H1 (cell line): ENCODE results near the gene DENND4C. TPM values are rescaled to one million over a fixed set of nuclear protein-coding genes. Genes with fewer than 3 reads are reported as not detected.

Experiments
- CTCF ChIA-PET: fragments of 300-600 bp; sonication (Branson Sonifier 250); formaldehyde crosslinking; loops from one replicate; lab custom pipeline; 2021; ENCODE audit not compliant: partially characterized antibody; lab: Charles Lee
- POLR2A ChIA-PET: fragments of 300-600 bp; sonication (Branson Sonifier 250); formaldehyde crosslinking; loops from one replicate; lab custom pipeline; 2021; ENCODE audit warnings: inconsistent platforms; ENCODE audit not compliant: partially characterized antibody; lab: Charles Lee
- DNase-seq, 2 experiments: peaks; one replicate each; pipeline versions ENCODE4 v3.0.0 to v3.0.0-alpha.2; 2010 to 2022; ENCODE audit warnings: low spot score in 2 of 2, low read depth in 1 of 2, mixed read lengths in 1 of 2
- FAIRE-seq: peaks from 2 replicates; lab custom pipeline; 2011; peaks lifted over from hg19 to GRCh38; lab: Jason Lieb, UNC
- H2AFZ ChIP-seq: 2 replicates; pipeline ENCODE4 v1.8.1; 2012; ENCODE audit warnings: low read length, inconsistent platforms
- H2AK5ac ChIP-seq: 2 replicates; pipeline ENCODE4 v1.6.1; 2013; ENCODE audit warnings: low read depth, low read length
- H2BK120ac ChIP-seq: replicated peaks from 2 replicates; pipeline ENCODE3; 2013; ENCODE audit warnings: low read depth, low read length, inconsistent platforms
- H2BK12ac ChIP-seq: 2 replicates; pipeline ENCODE4 v1.6.1; 2013; ENCODE audit warnings: low read depth, low read length
- H2BK15ac ChIP-seq: 2 replicates; pipeline ENCODE4 v1.6.1; 2013; ENCODE audit warnings: low read length
- H2BK20ac ChIP-seq: 2 replicates; pipeline ENCODE4 v1.6.1; 2013; ENCODE audit warnings: low read length
- H2BK5ac ChIP-seq: 2 replicates; pipeline ENCODE4 v1.6.1; 2013; ENCODE audit warnings: low read depth, low read length
- H3K14ac ChIP-seq: 2 replicates; pipeline ENCODE4 v1.6.1; 2013; ENCODE audit warnings: inconsistent platforms; ENCODE audit not compliant: insufficient read length
- H3K18ac ChIP-seq: 2 replicates; pipeline ENCODE4 v1.6.1; 2013; ENCODE audit warnings: low read length; ENCODE audit errors: extremely low read depth
- H3K23ac ChIP-seq: 2 replicates; pipeline ENCODE4 v1.6.1; 2013; ENCODE audit warnings: inconsistent platforms; ENCODE audit not compliant: insufficient read length
- H3K23me2 ChIP-seq: 2 replicates; pipeline ENCODE4 v1.6.1; 2013; ENCODE audit warnings: low read depth, low read length
- H3K27ac ChIP-seq: 2 replicates; pipeline ENCODE4 v1.6.1; 2011; ENCODE audit warnings: low read depth, low read length, inconsistent platforms
- H3K27me3 ChIP-seq, 4 experiments: replicated peaks in 1 of 4; 1 replicate in 1 of 4; 2 replicates in 3 of 4; pipeline versions ENCODE4 v1.6.1 to v1.8.1; 2011 to 2013; ENCODE audit warnings: low read length in 3 of 4, mild to moderate bottlenecking in 3 of 4, inconsistent platforms in 2 of 4, mixed read lengths in 2 of 4, moderate library complexity in 1 of 4; ENCODE audit not compliant: control insufficient read depth in 3 of 4, insufficient read depth in 3 of 4; ENCODE audit errors: extremely low read depth in 1 of 4
- H3K36me3 ChIP-seq, 4 experiments: 2 replicates each; pipeline versions ENCODE4 v1.6.1 to v1.8.1; 2011 to 2013; ENCODE audit warnings: mild to moderate bottlenecking in 4 of 4, low read length in 3 of 4, moderate library complexity in 2 of 4, control low read depth in 1 of 4, inconsistent platforms in 1 of 4; ENCODE audit not compliant: insufficient read depth in 4 of 4, control insufficient read depth in 2 of 4
- H3K4ac ChIP-seq: replicated peaks from 2 replicates; pipeline ENCODE3; 2013; ENCODE audit warnings: low read length, low read depth, mixed read lengths, inconsistent platforms; ENCODE audit not compliant: insufficient read length
- H3K4me1 ChIP-seq, 4 experiments: replicated peaks in 1 of 4; 1 replicate in 1 of 4; 2 replicates in 3 of 4; pipeline versions ENCODE4 v1.6.1 to v1.8.1; 2011 to 2013; ENCODE audit warnings: low read length in 3 of 4, inconsistent platforms in 2 of 4, mixed read lengths in 1 of 4; ENCODE audit not compliant: insufficient read depth in 4 of 4, control insufficient read depth in 3 of 4
- H3K4me2 ChIP-seq, 2 experiments: 2 replicates each; pipeline versions ENCODE4 v1.6.1 to v1.8.1; 2011 to 2013; ENCODE audit warnings: low read depth in 2 of 2, low read length in 2 of 2, control low read depth in 1 of 2, inconsistent platforms in 1 of 2, mild to moderate bottlenecking in 1 of 2; ENCODE audit not compliant: insufficient read depth in 1 of 2
- H3K4me3 ChIP-seq, 4 experiments: fragments of 200-600, 300-600 bp in 1 of 4; sonication (generic), shearing (Covaris generic), sonication (Bioruptor Twin) in 1 of 4; 2 replicates each; pipeline versions ENCODE4 v1.5.1 to v1.8.1; 2011 to 2016; ENCODE audit warnings: low read length in 4 of 4, low read depth in 3 of 4, control low read depth in 2 of 4, inconsistent platforms in 2 of 4, mild to moderate bottlenecking in 2 of 4, mixed read lengths in 1 of 4, moderate library complexity in 1 of 4; ENCODE audit not compliant: insufficient read depth in 2 of 4; ENCODE audit errors: extremely low read depth in 1 of 4
- H3K56ac ChIP-seq: replicated peaks from 2 replicates; pipeline ENCODE3; 2013; ENCODE audit warnings: low read depth, mild to moderate bottlenecking, mixed read lengths, low read length, inconsistent platforms; ENCODE audit not compliant: insufficient read length
- H3K79me1 ChIP-seq: 2 replicates; pipeline ENCODE4 v1.6.1; 2013; ENCODE audit warnings: low read depth, low read length, control low read depth
- H3K79me2 ChIP-seq, 2 experiments: 2 replicates each; pipeline versions ENCODE4 v1.6.1 to v1.8.1; 2012 to 2013; ENCODE audit warnings: low read length in 2 of 2, mild to moderate bottlenecking in 2 of 2, inconsistent platforms in 1 of 2; ENCODE audit not compliant: insufficient read depth in 2 of 2, control insufficient read depth in 1 of 2
- H3K9ac ChIP-seq, 4 experiments: replicated peaks in 1 of 4; 1 replicate in 1 of 4; 2 replicates in 3 of 4; pipeline versions ENCODE4 v1.6.1 to v1.8.1; 2011 to 2013; ENCODE audit warnings: low read depth in 3 of 4, low read length in 3 of 4, control low read depth in 2 of 4, mild to moderate bottlenecking in 2 of 4, moderate library complexity in 2 of 4, inconsistent platforms in 1 of 4; ENCODE audit errors: extremely low read depth in 1 of 4
- H3K9me3 ChIP-seq, 2 experiments: 2 replicates each; pipeline versions ENCODE4 v1.6.1 to v1.8.1; 2012 to 2013; ENCODE audit warnings: mild to moderate bottlenecking in 2 of 2, moderate library complexity in 2 of 2, control low read depth in 1 of 2, inconsistent platforms in 1 of 2, low read depth in 1 of 2, low read length in 1 of 2, mixed read lengths in 1 of 2; ENCODE audit not compliant: insufficient read depth in 2 of 2
- H4K20me1 ChIP-seq, 2 experiments: replicated peaks in 1 of 2; 2 replicates each; pipeline versions ENCODE3 to v1.8.1; 2011 to 2013; ENCODE audit warnings: inconsistent platforms in 2 of 2, low read length in 2 of 2, mild to moderate bottlenecking in 1 of 2; ENCODE audit not compliant: insufficient read depth in 2 of 2, control insufficient read depth in 1 of 2
- H4K5ac ChIP-seq: 2 replicates; pipeline ENCODE4 v1.6.1; 2013; ENCODE audit warnings: low read length, low read depth, mixed read lengths, inconsistent platforms; ENCODE audit not compliant: insufficient read length
- H4K8ac ChIP-seq: 2 replicates; pipeline ENCODE4 v1.8.0; 2013; ENCODE audit warnings: mild to moderate bottlenecking, moderate library complexity, low read length, inconsistent platforms; ENCODE audit not compliant: insufficient read depth; ENCODE audit errors: extremely low read depth
- H4K91ac ChIP-seq: replicated peaks from 2 replicates; pipeline ENCODE3; 2013; ENCODE audit warnings: low read length, mixed read lengths, inconsistent platforms; ENCODE audit not compliant: insufficient read length
- ASH2L ChIP-seq: fragments of 200-600, 300-600 bp; sonication (generic); IDR thresholded peaks from one replicate; pipeline ENCODE4 v1.7.1; 2017; ENCODE audit warnings: low read length
- CHD2 ChIP-seq: IDR thresholded peaks from 2 replicates; pipeline ENCODE4 v1.6.1; 2012; ENCODE audit warnings: low read length, improper control_type of control experiment
- SP4 ChIP-seq: IDR thresholded peaks from 2 replicates; pipeline ENCODE4 v1.6.1; 2012; ENCODE audit warnings: low read length, inconsistent platforms
- WGBS, 2 experiments: shearing (Covaris generic) in 1 of 2; methylation state at CpG; one replicate each; pipeline versions ENCODE4 v1.1.6 to v1.1.7; 2013 to 2015; ENCODE audit warnings: low lambda C conversion rate in 2 of 2, mixed read lengths in 2 of 2, inconsistent platforms in 1 of 2, low coverage in 1 of 2, missing lambda C conversion rate in 1 of 2; ENCODE audit not compliant: insufficient replicate concordance in 2 of 2, insufficient coverage in 1 of 2, insufficient read length in 1 of 2; ENCODE audit errors: extremely low coverage in 1 of 2, missing lambda C conversion rate in 1 of 2; 5-methylcytosine and 5-hydroxymethylcytosine counted together
- polyA plus RNA-seq, 7 experiments: library from polyadenylated mRNA; depleted of rRNA in 3 of 7; stranded (reverse) in 5 of 7; unstranded in 2 of 7; fragments of >200 nt in 5 of 7; fragments of 200-250 nt in 2 of 7; gene quantifications; 1 replicate in 5 of 7; 2 replicates in 1 of 7; 4 replicates in 1 of 7; pipeline versions ENCODE4 v1.2.1 to v1.2.3, GENCODE V29; 2011 to 2013; ENCODE audit warnings: missing spikeins in 2 of 7, mixed read lengths in 2 of 7
- total RNA-seq: library from RNA; stranded (reverse); fragmentation: NEBNext Ultra II Directional; extraction: Animal tissue kit (Norgen Biotek cat#: 25700); gene quantifications from 2 replicates; pipeline ENCODE4 v1.2.1, GENCODE V29; 2021

The DENND4C gene
- total and polyA plus RNA-seq, 2 of the 8 experiments (the other 6 are each of a cell fraction or from before 2014, with no cell fraction given): 6.9 to 18.9 TPM

GRCh38 chr9:19303216-19303615 is 72.7 kb downstream of the DENND4C start:
- Histone ChIP-seq H2BK120ac (no peak overlapping the region), H4K20me1 (no peaks in the 10 kb centered on the region), H3K56ac (no peak overlapping the region), H3K23me2 (no peaks in the 10 kb centered on the region), H3K27ac (no peak overlapping the region), H4K91ac (no peak overlapping the region), H3K23ac (no peak overlapping the region), H3K4me3 (no peak overlapping the region), H3K14ac (no peak overlapping the region), H3K9me3 (no peaks in the 10 kb centered on the region), H4K8ac (no peak overlapping the region), H3K27me3 (no peaks in the 10 kb centered on the region), H4K5ac (no peak overlapping the region), H2AFZ (no peak overlapping the region), H3K9ac (no peak overlapping the region), H3K79me1 (no peaks in the 10 kb centered on the region), H3K4me2 (no peak overlapping the region), H3K36me3 (peaks cover 0 to 35% (median 2%) of the 10 kb centered on the region in 4 experiments; a peak in 4 of 8 replicates), H2AK5ac (no peak overlapping the region), H2BK20ac (no peak overlapping the region), H2BK12ac (no peak overlapping the region), H3K4me1 (no peaks in the 10 kb centered on the region), H3K4ac (no peak overlapping the region), H2BK5ac (no peak overlapping the region), H3K79me2 (no peaks in the 10 kb centered on the region), H3K18ac (no peak overlapping the region), H2BK15ac (no peak overlapping the region)
- CTCF ChIA-PET: interaction anchor here (0.5 to 0.6 kb wide), 2 partner anchors 10 to 128 kb away, joined by 3 read pairs; no protein-coding TSS in a partner anchor
- POLR2A ChIA-PET: no interaction called here
- DNase-seq (no peak), FAIRE-seq (no peak)
- 80% methylated on average over 1 of the region's 1 CpG; no CpG with 5 or more reads in 1 of the 2 experiments for WGBS, 2 experiments
- no peak for TF ChIP-seq ASH2L
- TF ChIP-seq SP4: no peak
- TF ChIP-seq CHD2: no peak
